Loucy (cell line): ENCODE measurements around the gene RNMT.
"Not testable (repeated sequence)": the region's sequence is repeated elsewhere in the genome, so short reads cannot be mapped to it uniquely, and the experiment has no call there.

Source experiments
- H2AFZ ChIP-seq: fragments of 200-600 bp; sonication (generic); 2 replicates; pipeline ENCODE4 v1.6.0; 2016; ENCODE audit warnings: antibody characterized with exemption, mild to moderate bottlenecking, low read length, moderate library complexity
- H3F3A ChIP-seq: fragments of 200-600 bp; 2 replicates; pipeline ENCODE4 v1.6.0; 2016; ENCODE audit warnings: antibody characterized with exemption, low read depth, mild to moderate bottlenecking
- H3K27me3 ChIP-seq: fragments of 200-600 bp; sonication (generic); 2 replicates; pipeline ENCODE4 v1.6.1; 2014; ENCODE audit warnings: low read length, mild to moderate bottlenecking; ENCODE audit not compliant: insufficient read depth, poor library complexity, severe bottlenecking
- H3K36me3 ChIP-seq: fragments of 200-600 bp; sonication (generic); 2 replicates; pipeline ENCODE4 v1.6.1; 2016; ENCODE audit warnings: low read length; ENCODE audit not compliant: insufficient read depth
- H3K4me1 ChIP-seq: fragments of 200-600 bp; sonication (generic); 2 replicates; pipeline ENCODE4 v1.5.1; 2014; ENCODE audit warnings: low read length, mild to moderate bottlenecking; ENCODE audit not compliant: insufficient read depth, poor library complexity, severe bottlenecking
- H3K4me2 ChIP-seq: fragments of 200-600 bp; sonication (generic); 2 replicates; pipeline ENCODE4 v1.6.0; 2014; ENCODE audit warnings: antibody characterized with exemption, low read length, low read depth, mild to moderate bottlenecking; ENCODE audit not compliant: poor library complexity, severe bottlenecking
- H3K4me3 ChIP-seq: fragments of 200-600 bp; sonication (generic); 2 replicates; pipeline ENCODE4 v1.5.1; 2014; ENCODE audit warnings: low read length, mild to moderate bottlenecking, mixed read lengths; ENCODE audit not compliant: poor library complexity, severe bottlenecking
- H3K79me2 ChIP-seq: fragments of 200-600 bp; sonication (generic); 2 replicates; pipeline ENCODE4 v1.6.1; 2014; ENCODE audit warnings: low read length; ENCODE audit not compliant: insufficient read depth
- H3K9ac ChIP-seq: fragments of 200-600 bp; sonication (generic); 2 replicates; pipeline ENCODE4 v1.6.0; 2014; ENCODE audit warnings: mild to moderate bottlenecking, low read depth, low read length, moderate library complexity; ENCODE audit not compliant: poor library complexity, severe bottlenecking
- H3K9me2 ChIP-seq: fragments of 200-600 bp; sonication (generic); replicated peaks from 2 replicates; pipeline ENCODE4 v1.6.1; 2016; ENCODE audit warnings: low read depth, low read length, mixed read lengths
- H3K9me3 ChIP-seq: fragments of 200-600 bp; sonication (generic); 2 replicates; pipeline ENCODE4 v1.6.1; 2014; ENCODE audit warnings: mild to moderate bottlenecking, antibody characterized with exemption, low read length, low read depth; ENCODE audit not compliant: insufficient read depth
- H4K20me1 ChIP-seq: fragments of 200-600 bp; sonication (generic); 2 replicates; pipeline ENCODE4 v1.6.0; 2014; ENCODE audit warnings: antibody characterized with exemption, low read length, mild to moderate bottlenecking; ENCODE audit not compliant: insufficient read depth, poor library complexity, severe bottlenecking
- EZH2phosphoT487 ChIP-seq: fragments of 200-600 bp; IDR thresholded peaks from 2 replicates; pipeline ENCODE4 v1.6.1; 2018; ENCODE audit warnings: antibody characterized with exemption, mild to moderate bottlenecking, moderate library complexity, borderline replicate concordance
- TF ChIP-seq, protein P1 (sequence below): fragments of 200-600 bp; sonication (generic); conservative IDR thresholded peaks from 2 replicates; pipeline ENCODE4 v1.5.1; 2014; ENCODE audit warnings: mild to moderate bottlenecking, antibody characterized with exemption, low read length

The RNMT gene

DNA sequence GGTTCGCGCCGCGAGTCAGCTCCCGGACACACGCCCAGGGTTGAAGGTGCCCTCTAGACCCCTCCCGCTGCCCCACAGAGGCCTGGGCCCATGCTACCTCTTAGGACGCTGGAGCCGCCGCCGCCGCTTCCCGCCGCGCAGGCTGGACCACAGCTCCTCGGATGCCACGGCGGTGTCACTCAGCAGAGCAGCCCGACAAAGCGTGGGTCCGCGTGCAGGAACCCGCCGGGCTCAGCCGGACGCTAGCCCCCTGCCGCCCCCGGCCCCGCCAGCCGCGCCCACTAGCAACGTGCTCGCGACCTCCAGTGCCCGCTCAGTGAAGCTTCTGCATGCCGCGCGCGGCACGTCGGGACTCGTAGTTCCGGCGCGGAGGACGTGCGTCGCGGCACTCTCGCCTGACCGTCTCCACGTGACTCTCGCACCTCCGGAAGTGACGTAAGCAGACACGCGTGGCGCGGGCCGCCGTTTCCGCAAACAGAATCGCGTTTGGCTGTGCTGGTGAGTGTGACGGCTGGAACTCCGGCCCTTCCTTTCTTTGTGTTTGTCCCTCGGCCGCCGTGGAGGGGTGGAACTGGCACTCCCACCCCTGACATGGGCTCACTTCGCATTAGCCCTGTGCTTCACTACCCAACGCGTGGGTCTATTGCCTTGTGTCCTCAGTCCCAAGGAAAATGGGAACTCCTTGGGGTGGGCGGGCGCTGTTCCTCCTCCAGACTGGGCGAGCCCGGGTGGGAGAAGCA lies at the start of gene RNMT, which contains the start of gene FAM210A:
Gene RNMT (plus strand): TSS at position 442 of the 740 bp plus-strand sequence. CDS start 4,845 bp downstream, outside the sequence.
Gene FAM210A (minus strand): TSS at position 327 of the 740 bp plus-strand sequence. CDS start 44,481 bp downstream, outside the sequence.
- Histone ChIP-seq H3K9ac (peak within 1 kb of the TSS; percentile 82), H3K79me2 (peaks cover 97% of the 10 kb centered on the region), H3K9me2 (no peaks in the 10 kb centered on the region), H3K4me3 (peak within 1 kb of the TSS; percentile 85), H3K9me3 (no peaks in the 10 kb centered on the region), H3K4me2 (peak within 1 kb of the TSS; percentile 95), H3K27me3 (no peaks in the 10 kb centered on the region), H4K20me1 (peaks cover 61% of the 10 kb centered on the region), H3K4me1 (peaks cover 65% of the 10 kb centered on the region), H2AFZ (peak within 1 kb of the TSS; percentile 90), H3K36me3 (no peaks in the 10 kb centered on the region), H3F3A (no peaks in the 10 kb centered on the region)
- no peak for TF ChIP-seq EZH2phosphoT487
- TF ChIP-seq, protein P1, sequence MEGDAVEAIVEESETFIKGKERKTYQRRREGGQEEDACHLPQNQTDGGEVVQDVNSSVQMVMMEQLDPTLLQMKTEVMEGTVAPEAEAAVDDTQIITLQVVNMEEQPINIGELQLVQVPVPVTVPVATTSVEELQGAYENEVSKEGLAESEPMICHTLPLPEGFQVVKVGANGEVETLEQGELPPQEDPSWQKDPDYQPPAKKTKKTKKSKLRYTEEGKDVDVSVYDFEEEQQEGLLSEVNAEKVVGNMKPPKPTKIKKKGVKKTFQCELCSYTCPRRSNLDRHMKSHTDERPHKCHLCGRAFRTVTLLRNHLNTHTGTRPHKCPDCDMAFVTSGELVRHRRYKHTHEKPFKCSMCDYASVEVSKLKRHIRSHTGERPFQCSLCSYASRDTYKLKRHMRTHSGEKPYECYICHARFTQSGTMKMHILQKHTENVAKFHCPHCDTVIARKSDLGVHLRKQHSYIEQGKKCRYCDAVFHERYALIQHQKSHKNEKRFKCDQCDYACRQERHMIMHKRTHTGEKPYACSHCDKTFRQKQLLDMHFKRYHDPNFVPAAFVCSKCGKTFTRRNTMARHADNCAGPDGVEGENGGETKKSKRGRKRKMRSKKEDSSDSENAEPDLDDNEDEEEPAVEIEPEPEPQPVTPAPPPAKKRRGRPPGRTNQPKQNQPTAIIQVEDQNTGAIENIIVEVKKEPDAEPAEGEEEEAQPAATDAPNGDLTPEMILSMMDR, result no peak; the same call in 1 of the 2 replicates

DNA sequence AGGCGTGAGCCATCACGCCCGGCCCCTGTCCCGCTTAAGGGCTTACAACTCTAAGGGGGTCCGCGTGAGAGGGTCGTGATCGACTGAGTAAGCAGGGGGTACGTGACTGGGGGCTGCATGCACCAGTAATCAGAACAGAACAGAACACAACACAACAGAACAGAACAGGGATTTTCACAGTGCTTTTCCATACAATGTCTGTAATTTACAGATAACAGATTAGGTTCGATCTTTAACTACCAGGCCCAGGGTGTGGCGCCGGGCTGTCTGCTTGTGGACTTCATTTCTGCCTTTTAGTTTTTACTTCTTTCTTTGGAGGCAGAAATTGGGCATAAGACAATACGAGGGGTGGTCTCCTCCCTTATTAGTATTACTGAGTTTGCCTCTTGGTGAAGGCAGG lies 49.1 kb upstream of the RNMT start:
- H3K4me1 ChIP-seq, H3F3A ChIP-seq, H3K27me3 ChIP-seq, H3K9me2 ChIP-seq, H4K20me1 ChIP-seq, H3K9ac ChIP-seq, H3K9me3 ChIP-seq, H3K4me3 ChIP-seq, H2AFZ ChIP-seq, H3K4me2 ChIP-seq: not testable (repeated sequence)
- Histone ChIP-seq H3K36me3 (peaks cover 22% of the 10 kb centered on the region; the same call in 1 of the 2 replicates), H3K79me2 (peaks cover 18% of the 10 kb centered on the region; the same call in 1 of the 2 replicates)

DNA sequence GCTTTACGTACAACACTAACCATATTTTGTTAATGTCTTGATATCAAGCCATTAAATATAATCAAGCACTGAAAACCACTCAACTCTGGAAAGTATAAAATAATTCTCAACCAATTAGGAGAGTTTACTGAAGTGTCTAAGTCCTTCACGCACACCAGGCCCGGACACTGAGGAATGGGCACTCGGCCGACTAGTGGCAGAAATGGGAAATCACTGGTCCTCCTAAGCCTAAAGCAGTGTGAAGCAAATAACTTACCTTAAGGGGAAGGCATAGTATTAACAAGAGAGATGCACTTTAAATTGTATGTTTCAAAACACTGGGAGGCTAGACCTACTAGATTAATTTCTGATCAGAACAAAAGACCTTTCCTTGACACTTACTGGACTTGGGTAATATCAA lies 45.9 kb upstream of the RNMT start:
- H4K20me1 ChIP-seq, result no peaks in the 10 kb centered on the region
- peaks cover 36% of the 10 kb centered on the region for H3K79me2 ChIP-seq
- H3K9me3 ChIP-seq, result no peaks in the 10 kb centered on the region
- H2AFZ ChIP-seq, result no peak overlapping the region
- no peaks in the 10 kb centered on the region for H3K4me1 ChIP-seq
- peaks cover 22% of the 10 kb centered on the region; the same call in 1 of the 2 replicates for H3K36me3 ChIP-seq
- no peak overlapping the region for H3K9ac ChIP-seq
- H3K4me2 ChIP-seq, result no peak overlapping the region
- TF ChIP-seq, protein P1, result peak; percentile 60
- TF ChIP-seq EZH2phosphoT487, result no peak
- H3K4me3 ChIP-seq, result no peak overlapping the region
- H3F3A ChIP-seq, result no peaks in the 10 kb centered on the region
- H3K9me2 ChIP-seq, result no peaks in the 10 kb centered on the region
- no peaks in the 10 kb centered on the region for H3K27me3 ChIP-seq

DNA sequence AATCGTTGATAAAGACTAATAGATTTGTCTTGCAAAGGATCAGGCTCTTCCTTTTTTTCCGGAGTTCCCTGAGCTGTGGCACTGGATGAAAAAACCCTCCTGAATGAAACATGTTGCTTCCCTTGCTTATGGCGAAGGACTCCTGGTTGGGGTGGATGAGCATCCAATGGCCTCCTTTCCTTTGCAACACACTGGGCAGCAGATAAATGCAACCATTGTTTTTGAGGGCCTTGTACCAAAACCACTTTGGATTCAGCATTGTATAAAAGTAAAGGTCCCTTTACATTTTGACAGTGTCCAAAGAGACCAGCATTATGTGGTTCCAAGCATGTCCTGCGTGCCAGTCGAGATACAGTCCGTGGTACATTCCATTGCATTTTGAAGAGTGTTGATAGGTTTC lies 44.8 kb upstream of the RNMT start:
- Histone ChIP-seq H2AFZ (no peak overlapping the region), H3K9me3 (no peaks in the 10 kb centered on the region), H3K4me1 (no peaks in the 10 kb centered on the region), H3K79me2 (peaks cover 47% of the 10 kb centered on the region), H3K27me3 (no peaks in the 10 kb centered on the region), H3K36me3 (peaks cover 22% of the 10 kb centered on the region; the same call in 1 of the 2 replicates), H3K9me2 (no peaks in the 10 kb centered on the region), H3K9ac (no peak overlapping the region), H3F3A (no peaks in the 10 kb centered on the region), H3K4me2 (no peak overlapping the region), H4K20me1 (no peaks in the 10 kb centered on the region), H3K4me3 (no peak overlapping the region)
- TF ChIP-seq, protein P1, result no peak
- no peak for TF ChIP-seq EZH2phosphoT487
